ENCODE results near the gene CCND1. TPM values are rescaled to one million over a fixed set of nuclear protein-coding genes. Genes with fewer than 3 reads are reported as not detected.

The CCND1 gene
- total RNA-seq, 1 experiment from 2014 or later: 372 TPM

DNA sequence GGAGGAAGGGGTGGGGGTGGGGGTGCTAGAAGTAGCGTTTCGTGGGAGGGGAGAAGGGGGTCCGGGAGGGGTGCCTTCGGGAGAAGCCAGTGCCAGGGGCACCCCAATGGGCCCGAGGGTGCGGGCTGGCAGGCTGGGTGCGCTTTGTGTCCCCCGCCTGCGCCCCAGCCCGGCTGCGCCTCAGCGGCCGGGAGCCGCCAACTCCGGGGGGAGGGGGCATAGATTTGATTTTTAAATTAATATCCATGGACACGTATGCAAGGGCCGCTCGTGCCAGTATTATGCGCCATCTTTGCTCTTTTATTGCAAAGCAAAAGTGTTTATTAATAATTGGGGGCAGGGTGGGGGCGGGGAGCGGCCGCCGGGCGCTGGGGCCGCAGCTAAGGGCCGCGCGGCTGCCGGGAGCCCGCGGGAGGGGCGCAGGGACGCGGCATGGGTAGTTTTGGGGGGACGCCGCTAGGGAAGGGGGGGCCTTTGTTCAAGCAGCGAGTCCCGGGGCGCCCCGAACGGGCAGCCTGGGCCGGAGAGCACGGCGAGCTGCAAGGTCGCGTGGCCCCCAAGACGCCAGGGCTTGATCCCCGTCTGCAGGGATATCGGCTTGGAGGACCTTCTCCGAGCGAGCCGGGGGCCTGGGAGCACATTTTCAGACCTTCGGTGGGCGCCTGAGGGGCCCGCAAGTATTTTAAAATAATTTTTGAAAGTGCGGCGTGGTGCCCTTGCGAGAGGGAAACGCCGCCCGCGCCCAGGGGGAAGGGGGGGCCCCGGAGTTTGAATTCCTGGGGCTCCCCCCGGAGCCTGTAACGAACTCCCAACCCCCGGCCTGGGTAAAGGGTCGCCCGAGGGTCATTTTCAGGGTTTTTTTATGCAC lies 959 bp downstream of the CCND1 start:
- H3T11ph ChIP-seq (ENCODE audit: low read length): no peak overlapping the region
- TF ChIP-seq CTCF (conservative IDR thresholded peaks at IDR 0.05): no peak
- H3K4me1 Mint-ChIP-seq: peaks cover 16 to 23% of the 10 kb centered on the region in 2 experiments
- peak overlapping the region; percentile 87 for H3K18ac ChIP-seq (ENCODE audit: insufficient read length, low read depth, low read length)
- H3K14ac ChIP-seq (ENCODE audit: insufficient read depth, low read length): peak overlapping the region; percentile 89
- H3K79me2 ChIP-seq (ENCODE audit: insufficient read depth, low read length): no peaks in the 10 kb centered on the region
- H2AFZ ChIP-seq (ENCODE audit: low read length): no peak overlapping the region
- H4K5ac ChIP-seq (ENCODE audit: insufficient read length, low read depth, low read length): no peak overlapping the region
- peaks cover 3% of the 10 kb centered on the region for H3K79me1 ChIP-seq (ENCODE audit: insufficient read depth, low read depth, low read length, poor library complexity, severe bottlenecking)
- no peak overlapping the region for H2AK5ac ChIP-seq (ENCODE audit: insufficient read length, low read length)
- H2BK12ac ChIP-seq (ENCODE audit: insufficient read length, low read depth, low read length): no peak overlapping the region
- no peak overlapping the region for H3K27ac Mint-ChIP-seq
- H3K9ac ChIP-seq (ENCODE audit: extremely low read depth, insufficient read length, low read length): peak overlapping the region; percentile 77
- H3K23ac ChIP-seq (ENCODE audit: insufficient read length, low read depth, low read length): no peak overlapping the region
- H3K4ac ChIP-seq (ENCODE audit: low read depth, low read length): no peak overlapping the region; the same call in 1 of the 2 replicates
- H3K56ac ChIP-seq (ENCODE audit: insufficient read length, low read depth, low read length): no peak overlapping the region
- H2BK20ac ChIP-seq (ENCODE audit: low read depth, low read length, poor library complexity, severe bottlenecking): no peak overlapping the region
- H3K9me3 Mint-ChIP-seq: no peaks in the 10 kb centered on the region
- no peak overlapping the region for H3K27ac ChIP-seq (ENCODE audit: insufficient read length, low read depth, low read length)
- H3K23me2 ChIP-seq (ENCODE audit: insufficient read length, low read depth, low read length, poor library complexity, severe bottlenecking): peaks cover 21% of the 10 kb centered on the region
- H3K27me3 ChIP-seq (ENCODE audit: insufficient read depth, low read length): peaks cover 3% of the 10 kb centered on the region; the same call in 1 of the 2 replicates
- H2BK5ac ChIP-seq (ENCODE audit: insufficient read length, low read length): no peak overlapping the region
- no peak overlapping the region for H2BK120ac ChIP-seq (ENCODE audit: low read depth, low read length, poor library complexity, severe bottlenecking)
- peak; percentile 30 for DNase-seq
- H4K91ac ChIP-seq (ENCODE audit: insufficient read length, low read depth, low read length): no peak overlapping the region
- WGBS (ENCODE audit: extremely low coverage, insufficient read length, low lambda C conversion rate): no CpG with 5 or more reads among the region's 68 CpGs
- H3K9me3 ChIP-seq (ENCODE audit: control insufficient read depth, low read depth, low read length): no peaks in the 10 kb centered on the region
- peaks cover 5% of the 10 kb centered on the region for H3K27me3 Mint-ChIP-seq (ENCODE audit: low read depth)
- peak overlapping the region; percentile 89 to 94 for H3K4me3 Mint-ChIP-seq
- H2BK15ac ChIP-seq (ENCODE audit: low read depth, low read length): no peak overlapping the region
- no peak overlapping the region for H4K8ac ChIP-seq (replicated peaks; ENCODE audit: insufficient read length, low read depth, low read length)
- H3K4me2 ChIP-seq (ENCODE audit: insufficient read depth, insufficient read length, low read length): peak overlapping the region; percentile 53
- H3K36me3 Mint-ChIP-seq (ENCODE audit: insufficient read depth in 1 of 3, low read depth in 3 of 3): peaks cover 6 to 36% (median 21%) of the 10 kb centered on the region in 3 experiments; a peak in 6 of 7 replicates
- H3K4me1 ChIP-seq (ENCODE audit: insufficient read depth, low read length): no peaks in the 10 kb centered on the region
- no peaks in the 10 kb centered on the region for H4K20me1 ChIP-seq (ENCODE audit: control insufficient read depth, insufficient read depth, insufficient read length)
